Stimulated activated CD4-positive, alpha-beta T cell treated with anti-CD3 and anti-CD28 coated beads, Interleukin-12 subunit alpha, Interleukin-12 subunit beta, amount 100 ng/mL, for 48 hours (primary cell): Measurements from ENCODE around the gene PHLPP1.
"Not testable (repeated sequence)": the region's sequence is repeated elsewhere in the genome, so short reads cannot be mapped to it uniquely, and the experiment has no call there.

Experiments used
- DNase-seq, 3 donors: peaks; one replicate each; pipeline ENCODE4 v3.0.0-alpha.2; 2020; ENCODE audit warnings: low read depth in 2 of 3, low spot score in 1 of 3

The PHLPP1 gene

GRCh38 chr18:62880673-62881364 is 165.5 kb downstream of the PHLPP1 start:
- DNase-seq, result no peak

DNA sequence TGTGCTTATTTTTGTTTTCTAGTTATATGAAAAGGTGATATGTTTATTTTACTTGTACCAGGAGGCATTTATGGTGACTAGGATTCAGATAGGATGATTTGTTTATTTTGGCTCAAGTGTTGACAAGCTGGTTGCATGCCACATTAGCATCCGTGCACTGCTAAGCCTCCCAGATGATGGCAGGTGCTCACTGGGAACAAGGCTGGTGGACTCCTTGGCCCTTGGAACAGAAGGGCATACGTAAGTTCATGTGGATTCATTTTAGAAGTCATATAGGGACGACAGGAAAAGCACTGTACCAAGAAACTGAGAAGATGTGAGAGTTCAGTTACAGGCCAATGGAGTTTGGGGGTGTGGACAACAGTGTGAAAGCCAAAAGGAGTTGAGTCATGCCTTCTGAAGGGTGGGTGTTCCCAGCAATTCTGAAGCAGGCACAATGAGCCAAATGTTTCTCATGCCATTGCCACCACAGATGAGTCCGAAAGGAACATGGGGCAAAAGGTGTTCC is 166.2 kb downstream of the PHLPP1 start:
- no peak for DNase-seq

DNA sequence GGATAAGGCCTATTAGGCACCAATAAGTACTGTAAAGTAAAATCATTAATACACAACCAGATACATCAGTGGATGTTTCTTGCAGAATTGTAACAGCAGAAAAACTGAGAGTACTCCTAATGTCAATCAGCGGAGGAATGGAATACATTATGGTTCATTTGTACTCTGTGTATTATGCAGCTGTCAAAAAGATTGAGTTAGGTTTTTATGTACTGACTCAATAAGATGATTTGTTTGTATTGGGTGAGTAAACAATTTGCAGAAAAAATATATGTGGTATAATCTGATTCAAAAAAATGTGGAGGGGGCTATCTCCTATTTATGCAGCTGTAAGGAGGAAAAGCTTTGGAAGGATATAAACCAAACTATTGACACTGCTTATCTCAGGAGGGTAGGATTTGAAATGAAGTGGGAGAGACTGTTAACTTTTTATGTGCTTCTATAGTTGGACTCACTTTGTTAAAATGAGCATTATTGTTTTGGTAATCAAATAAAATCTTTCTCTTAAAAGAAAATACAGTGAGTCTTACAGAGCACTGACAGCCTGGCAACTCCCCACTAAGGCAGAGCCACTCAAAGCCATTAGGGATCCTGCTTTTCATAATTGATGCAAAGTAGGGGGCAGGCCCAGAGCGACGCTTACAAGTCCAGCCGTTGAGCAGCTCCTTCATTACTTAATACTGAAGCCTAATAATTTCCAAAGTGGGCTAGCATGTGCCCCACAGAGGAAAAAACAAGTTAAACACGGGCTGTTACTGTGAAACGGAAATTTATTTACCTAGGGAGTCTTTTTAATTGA is 168.8 kb downstream of the PHLPP1 start:
- DNase-seq, result no peak

DNA sequence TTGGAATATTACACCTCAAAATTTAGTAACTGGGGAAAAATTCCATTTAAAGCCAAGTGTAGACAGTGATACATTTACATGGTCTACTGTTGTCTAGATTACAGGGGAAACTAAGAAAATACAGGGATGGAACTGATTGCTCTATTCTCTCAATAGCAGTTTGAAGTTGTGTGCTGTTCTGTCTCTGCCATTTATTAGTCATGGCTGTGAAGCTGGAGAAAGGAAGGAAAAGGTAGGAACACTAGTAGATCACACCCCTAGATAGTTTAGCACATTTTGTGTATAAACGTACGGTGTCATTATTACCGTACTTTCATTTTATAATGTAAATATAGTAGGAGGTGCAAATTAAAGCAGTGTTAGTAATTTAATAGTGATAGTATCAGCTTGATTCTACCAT is 170.5 kb downstream of the PHLPP1 start:
- DNase-seq, result no peak

DNA sequence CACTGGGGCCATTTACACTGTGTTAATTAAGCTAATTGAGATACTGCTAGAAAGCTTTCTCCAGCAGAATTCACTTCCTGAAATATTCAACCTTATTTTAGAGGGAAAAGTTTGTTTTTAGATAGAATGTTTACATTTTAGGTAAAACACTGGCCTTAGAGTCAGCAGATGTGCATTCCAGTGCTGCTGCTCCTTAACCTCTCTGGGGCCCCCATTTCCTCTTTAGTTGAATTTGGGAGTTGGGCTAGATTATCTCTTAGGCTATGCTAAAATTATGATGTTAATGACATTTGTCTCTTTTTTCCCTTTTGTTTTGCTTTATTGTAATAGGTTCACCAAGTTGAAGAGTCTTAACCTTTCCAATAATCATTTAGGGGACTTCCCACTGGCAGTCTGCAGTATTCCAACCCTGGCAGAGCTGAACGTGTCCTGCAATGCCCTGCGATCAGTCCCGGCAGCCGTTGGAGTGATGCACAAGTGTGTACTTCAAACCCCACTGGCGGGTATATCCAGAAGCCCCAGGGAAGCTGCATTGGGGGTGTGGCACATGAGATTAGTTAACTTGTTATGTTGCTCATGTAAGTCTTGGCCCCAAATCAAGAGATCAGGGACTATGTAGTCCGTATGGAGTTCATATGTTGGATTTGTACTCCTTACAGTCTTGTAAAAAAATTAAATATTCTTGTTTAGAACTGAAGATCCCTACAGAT is 179.5 kb downstream of the PHLPP1 start:
- no peak for DNase-seq

DNA sequence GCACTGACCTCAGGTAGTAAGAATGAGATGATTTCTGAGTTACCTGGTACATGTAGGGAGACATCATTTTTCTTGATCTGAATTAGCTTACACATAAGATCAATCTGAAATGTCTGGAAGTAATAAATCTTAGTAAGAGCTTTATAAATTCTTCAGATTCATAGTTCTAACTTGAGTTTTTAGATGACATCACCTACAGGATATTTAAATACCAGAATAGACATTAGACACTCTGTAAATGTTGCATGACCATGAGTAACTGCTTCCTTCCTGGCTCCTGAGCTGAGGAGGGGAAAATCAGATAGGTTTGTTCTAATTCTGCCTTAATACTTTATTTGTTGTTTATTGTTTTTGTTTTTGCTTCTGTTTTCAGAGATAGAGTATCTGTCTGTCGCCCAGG is 181.8 kb downstream of the PHLPP1 start:
- no peak for DNase-seq

- DNase-seq, result peak in 1 of 3 donors; percentile 10
These were observed 183.0 kb downstream of the PHLPP1 start for GRCh38 chr18:62898359-62898758.

DNA sequence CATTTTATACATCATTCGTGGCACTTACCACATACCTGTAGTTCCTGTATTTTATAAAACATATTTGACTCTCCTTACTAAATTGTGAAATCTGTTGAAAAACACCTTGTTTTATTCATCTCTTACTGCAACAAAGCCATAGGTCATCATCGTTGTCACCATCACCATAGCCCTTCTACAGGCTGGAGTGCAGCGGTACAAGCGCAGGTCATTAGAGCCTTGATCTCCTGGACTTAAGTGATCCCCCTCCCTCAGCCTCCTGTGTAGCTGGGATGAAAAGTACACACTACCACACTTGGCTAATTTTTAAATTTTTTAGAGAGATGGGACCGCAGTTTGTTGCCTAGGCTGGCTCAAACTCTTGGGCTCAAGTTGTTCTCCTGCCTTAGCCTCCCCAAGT is 184.2 kb downstream of the PHLPP1 start:
- no peak for DNase-seq

GRCh38 chr18:62900132-62900883 is 185.0 kb downstream of the PHLPP1 start:
- no peak for DNase-seq

- DNase-seq, result no peak
These were observed 187.4 kb downstream of the PHLPP1 start for GRCh38 chr18:62902776-62903175.

- no peak for DNase-seq
These were observed 189.3 kb downstream of the PHLPP1 start for GRCh38 chr18:62904396-62905285.

DNA sequence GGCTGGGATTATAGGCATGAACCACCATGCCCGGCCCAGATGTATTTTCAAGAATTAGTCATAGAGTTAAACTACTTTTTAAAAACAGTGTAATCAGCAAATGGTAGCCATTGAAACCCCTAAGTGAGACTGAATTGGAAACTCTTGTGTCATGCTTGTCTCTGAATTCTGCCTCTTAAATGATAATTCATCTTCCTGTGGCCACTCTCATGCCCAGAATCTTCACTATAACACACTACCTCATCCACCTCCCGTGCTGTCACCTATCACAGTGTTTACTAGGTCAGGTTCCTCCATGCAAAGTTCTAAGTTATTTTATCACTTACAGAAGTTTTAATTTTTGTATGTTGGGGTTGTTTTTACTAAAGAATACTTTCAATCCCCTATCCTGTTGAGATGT is 197.5 kb downstream of the PHLPP1 start:
- DNase-seq, result no peak

GRCh38 chr18:62913824-62914223 is 198.5 kb downstream of the PHLPP1 start:
- not testable (repeated sequence) for DNase-seq

- DNase-seq, result no peak
These were observed 199.6 kb downstream of the PHLPP1 start for GRCh38 chr18:62914871-62915392.

GRCh38 chr18:62918361-62918760 is 203.0 kb downstream of the PHLPP1 start:
- DNase-seq, result no peak

DNA sequence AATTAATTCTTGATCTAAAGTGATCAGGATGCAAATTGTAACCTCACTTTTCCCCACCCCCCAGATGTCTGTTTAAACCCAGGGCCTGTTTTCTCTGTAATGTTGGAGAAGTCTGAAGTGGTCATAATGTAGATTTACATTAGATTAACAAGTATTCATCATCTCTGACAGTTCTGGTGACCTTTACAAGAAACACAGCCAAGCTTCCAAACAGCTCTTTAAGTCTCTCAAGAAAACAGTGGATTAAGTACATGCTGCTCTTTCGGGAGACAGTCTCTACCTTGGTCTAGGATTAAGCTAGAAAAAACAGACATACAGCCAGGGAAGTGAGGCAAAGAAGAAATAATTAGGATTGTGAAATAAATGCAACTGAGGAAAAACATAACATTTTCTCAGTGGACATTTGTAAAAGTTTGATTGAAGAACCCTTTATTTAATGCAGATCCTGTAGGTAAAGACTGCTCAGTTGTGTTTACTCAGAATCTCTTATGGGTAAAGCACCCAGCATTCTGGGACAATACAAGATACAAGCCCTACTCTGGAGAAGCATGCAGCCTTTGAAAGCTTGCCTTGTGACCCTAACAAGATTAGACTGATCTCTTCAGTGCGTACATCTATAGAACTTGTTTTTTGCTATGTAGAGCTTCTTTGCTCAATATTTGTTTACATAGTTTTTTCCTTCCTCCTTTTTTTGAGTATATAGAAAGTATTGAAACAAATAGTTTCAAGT is 203.9 kb downstream of the PHLPP1 start:
- no peak for DNase-seq

DNA sequence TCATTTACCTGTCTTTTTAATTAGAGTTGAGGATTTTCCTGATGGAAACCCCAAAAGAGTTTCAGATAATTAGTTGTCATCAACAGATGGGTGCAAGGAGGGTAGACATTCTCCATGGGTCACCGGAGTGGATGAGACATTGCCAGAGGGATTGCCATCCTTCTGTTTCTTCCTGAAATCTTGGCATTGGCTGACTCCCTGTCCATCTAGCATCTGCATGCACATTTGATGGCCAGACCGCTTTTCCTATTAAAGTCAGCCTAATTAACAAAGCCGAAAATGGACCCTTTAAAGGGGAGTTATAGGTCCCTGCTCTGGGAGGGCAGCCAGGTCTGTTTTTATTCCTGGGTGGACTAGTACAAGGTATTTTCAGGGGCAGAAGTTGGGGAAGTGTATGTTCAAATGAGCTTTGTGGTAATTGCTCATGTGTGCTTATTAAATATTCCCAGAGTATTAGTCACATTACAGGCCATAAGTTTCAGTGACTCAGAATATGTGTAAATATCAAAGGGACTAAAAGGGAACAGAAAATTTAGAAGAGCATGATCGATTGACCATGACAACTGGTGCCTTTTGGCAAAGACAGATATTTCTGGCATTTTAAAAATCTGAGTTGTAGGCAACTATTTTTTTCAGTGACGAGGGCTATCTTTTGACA is 209.8 kb downstream of the PHLPP1 start:
- DNase-seq, result no peak

DNA sequence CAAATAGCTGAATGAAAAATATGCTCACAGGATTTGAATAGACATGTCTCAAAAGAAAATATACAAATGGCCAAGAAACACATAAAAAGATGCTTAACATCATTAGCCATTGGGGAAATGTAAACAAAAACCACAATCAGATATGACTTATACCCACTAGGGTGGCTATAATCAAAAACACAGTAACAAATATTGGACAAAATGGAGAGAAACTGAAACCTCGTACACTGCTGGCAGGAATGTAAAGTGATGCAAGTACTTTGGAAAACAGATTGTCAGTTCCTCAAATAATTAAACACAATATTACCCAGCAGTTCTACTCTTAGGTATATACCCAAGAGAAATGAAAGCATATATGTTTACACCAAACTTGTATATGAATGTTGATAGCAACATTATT is 213.0 kb downstream of the PHLPP1 start:
- no peak for DNase-seq
